IMR-90 (cell line): ENCODE measurements around the gene EGLN3. TPM values are rescaled to one million over a fixed set of nuclear protein-coding genes. Genes with fewer than 3 reads are reported as not detected.

Experiments
- ATAC-seq: fragments of 200-7000 bp; cut with Tn5 transposase; 2 replicates; pipeline ENCODE4 v1.9.1; 2020; ENCODE audit warnings: low read depth, mild to moderate bottlenecking, moderate library complexity
- BruUV-seq: library from RNA; stranded (reverse); fragments of 400-500 nt; replicated peaks from 2 replicates; lab custom pipeline; 2021; lab: Mats Ljungman, UMichigan
- CTCF ChIA-PET: fragments of 300-600 bp; formaldehyde crosslinking; extraction: SDS; loops from one replicate; lab custom pipeline; 2021; ENCODE audit warnings: antibody characterized with exemption; lab: Yijun Ruan, JAX
- POLR2A ChIA-PET: fragments of 300-600 bp; sonication (Branson Sonifier 250); formaldehyde crosslinking; loops from one replicate; lab custom pipeline; 2022; ENCODE audit warnings: antibody characterized with exemption; ENCODE audit not compliant: unreplicated experiment; lab: Charles Lee
- DNase-seq: peaks from one replicate; pipeline ENCODE4 v3.0.0; 2013
- H2AFZ ChIP-seq: replicated peaks from 2 replicates; pipeline ENCODE3; 2013; ENCODE audit warnings: low read length, mild to moderate bottlenecking; ENCODE audit not compliant: poor library complexity
- H2AK5ac ChIP-seq: 2 replicates; pipeline ENCODE4 v1.6.1; 2013; ENCODE audit warnings: low read depth, low read length, inconsistent platforms
- H2AK9ac ChIP-seq: replicated peaks from 2 replicates; pipeline ENCODE3; 2013; ENCODE audit warnings: mild to moderate bottlenecking, low read depth, low read length, moderate library complexity; ENCODE audit not compliant: poor library complexity
- H2BK120ac ChIP-seq: 2 replicates; pipeline ENCODE4 v1.6.1; 2013; ENCODE audit warnings: low read depth, low read length, inconsistent platforms
- H2BK15ac ChIP-seq: 3 replicates; pipeline ENCODE4 v1.6.1; 2013; ENCODE audit warnings: low read depth, low read length, inconsistent platforms
- H2BK20ac ChIP-seq: 2 replicates; pipeline ENCODE4 v1.6.1; 2013; ENCODE audit warnings: low read depth, mild to moderate bottlenecking, inconsistent platforms, low read length, moderate library complexity
- H2BK5ac ChIP-seq: 2 replicates; pipeline ENCODE4 v1.6.1; 2013; ENCODE audit warnings: mild to moderate bottlenecking, low read depth, low read length, inconsistent platforms; ENCODE audit not compliant: poor library complexity, severe bottlenecking
- H3K14ac ChIP-seq: replicated peaks from 2 replicates; pipeline ENCODE4 v1.6.1; 2013; ENCODE audit warnings: low read depth, low read length, inconsistent platforms
- H3K18ac ChIP-seq: 2 replicates; pipeline ENCODE4 v1.6.1; 2013; ENCODE audit warnings: low read depth, low read length, control low read depth
- H3K23ac ChIP-seq: 2 replicates; pipeline ENCODE4 v1.6.1; 2013; ENCODE audit warnings: low read depth, low read length, inconsistent platforms
- H3K27ac ChIP-seq: 2 replicates; pipeline ENCODE4 v1.5.1; 2013; ENCODE audit warnings: mild to moderate bottlenecking, control low read depth, low read length; ENCODE audit not compliant: insufficient read depth
- H3K27me3 ChIP-seq: 2 replicates; pipeline ENCODE4 v1.6.1; 2013; ENCODE audit warnings: low read length; ENCODE audit not compliant: control insufficient read depth, insufficient read depth
- H3K36me3 ChIP-seq: 2 replicates; pipeline ENCODE4 v1.6.1; 2013; ENCODE audit warnings: low read length, mixed read lengths; ENCODE audit not compliant: control insufficient read depth, insufficient read depth
- H3K4ac ChIP-seq: 2 replicates; pipeline ENCODE4 v1.6.1; 2013; ENCODE audit warnings: low read depth, low read length, inconsistent platforms
- H3K4me1 ChIP-seq: 2 replicates; pipeline ENCODE4 v1.6.1; 2013; ENCODE audit warnings: low read length, mixed read lengths; ENCODE audit not compliant: control insufficient read depth, insufficient read depth
- H3K4me2 ChIP-seq: 2 replicates; pipeline ENCODE4 v1.6.1; 2013; ENCODE audit warnings: low read depth, mild to moderate bottlenecking, control low read depth, low read length, moderate library complexity
- H3K4me3 ChIP-seq: 2 replicates; pipeline ENCODE4 v1.5.1; 2013; ENCODE audit warnings: low read depth, mild to moderate bottlenecking, control low read depth, low read length, moderate library complexity; ENCODE audit not compliant: insufficient read depth
- H3K56ac ChIP-seq: 2 replicates; pipeline ENCODE4 v1.6.1; 2013; ENCODE audit warnings: low read length, inconsistent platforms; ENCODE audit not compliant: insufficient read depth; ENCODE audit errors: extremely low read depth
- H3K79me1 ChIP-seq, 2 experiments: 2 replicates each; pipeline ENCODE4 v1.6.1; 2013; ENCODE audit warnings: low read length in 2 of 2, inconsistent platforms in 1 of 2, low read depth in 1 of 2
- H3K9ac ChIP-seq: 2 replicates; pipeline ENCODE4 v1.6.1; 2013; ENCODE audit warnings: low read depth, low read length, control low read depth
- H3K9me1 ChIP-seq: 2 replicates; pipeline ENCODE4 v1.6.1; 2013; ENCODE audit warnings: low read length, inconsistent platforms; ENCODE audit not compliant: insufficient read depth
- H3K9me3 ChIP-seq: 2 replicates; pipeline ENCODE4 v1.6.1; 2013; ENCODE audit warnings: low read length; ENCODE audit not compliant: control insufficient read depth, insufficient read depth
- H4K20me1 ChIP-seq: 2 replicates; pipeline ENCODE4 v1.6.1; 2013; ENCODE audit warnings: low read length, inconsistent platforms; ENCODE audit not compliant: insufficient read depth
- H4K5ac ChIP-seq: 2 replicates; pipeline ENCODE4 v1.6.1; 2013; ENCODE audit warnings: mild to moderate bottlenecking, low read depth, low read length, control low read depth
- H4K8ac ChIP-seq, 2 experiments: 2 replicates each; pipeline ENCODE4 v1.6.1; 2013; ENCODE audit warnings: low read depth in 2 of 2, low read length in 2 of 2, control low read depth in 1 of 2, inconsistent platforms in 1 of 2
- H4K91ac ChIP-seq: 2 replicates; pipeline ENCODE4 v1.6.1; 2013; ENCODE audit warnings: low read depth, low read length, inconsistent platforms; ENCODE audit not compliant: insufficient read depth
- BHLHE40 ChIP-seq: fragments of 150-350 bp; IDR thresholded peaks from 2 replicates; pipeline ENCODE4 v1.6.1; 2016; ENCODE audit warnings: mild to moderate bottlenecking, low read depth, low read length
- CEBPB ChIP-seq: IDR thresholded peaks from 2 replicates; pipeline ENCODE4 v1.6.1; 2012; ENCODE audit warnings: low read depth, low read length, improper control_type of control experiment
- CHD1 ChIP-seq: IDR thresholded peaks from 2 replicates; pipeline ENCODE4 v1.6.1; 2012; ENCODE audit warnings: low read depth, low read length, improper control_type of control experiment
- FOS ChIP-seq: fragments of 150-350 bp; IDR thresholded peaks from 2 replicates; pipeline ENCODE4 v1.6.1; 2016; ENCODE audit warnings: low read depth, low read length
- MAFK ChIP-seq: IDR thresholded peaks from 2 replicates; pipeline ENCODE4 v1.6.1; 2012; ENCODE audit warnings: low read depth, low read length, improper control_type of control experiment
- MAZ ChIP-seq: IDR thresholded peaks from 2 replicates; pipeline ENCODE4 v1.6.1; 2012; ENCODE audit warnings: low read depth, mild to moderate bottlenecking, low read length, improper control_type of control experiment, moderate library complexity, borderline replicate concordance
- MXI1 ChIP-seq: IDR thresholded peaks from 2 replicates; pipeline ENCODE4 v1.6.1; 2012; ENCODE audit warnings: low read depth, mild to moderate bottlenecking, low read length, moderate library complexity, borderline replicate concordance
- NFE2L2 ChIP-seq: fragments of 150-350 bp; IDR thresholded peaks from 2 replicates; pipeline ENCODE4 v1.6.1; 2016; ENCODE audit warnings: low read depth, mild to moderate bottlenecking, low read length
- POLR2A ChIP-seq: IDR thresholded peaks from 2 replicates; pipeline ENCODE4 v1.6.1; 2012; ENCODE audit warnings: mild to moderate bottlenecking, low read depth, low read length
- RAD21 ChIP-seq: IDR thresholded peaks from 2 replicates; pipeline ENCODE4 v1.6.1; 2012; ENCODE audit warnings: low read length, improper control_type of control experiment
- RCOR1 ChIP-seq: IDR thresholded peaks from 2 replicates; pipeline ENCODE4 v1.6.1; 2012; ENCODE audit warnings: mild to moderate bottlenecking, low read length, improper control_type of control experiment; ENCODE audit not compliant: insufficient replicate concordance
- RFX5 ChIP-seq: IDR thresholded peaks from 2 replicates; pipeline ENCODE4 v1.8.0; 2012; ENCODE audit warnings: low read depth, mild to moderate bottlenecking, low read length, moderate library complexity
- SMC3 ChIP-seq: fragments of 150-350 bp; IDR thresholded peaks from 2 replicates; pipeline ENCODE4 v1.6.1; 2016; ENCODE audit warnings: low read depth, mild to moderate bottlenecking, antibody characterized with exemption, low read length, moderate library complexity
- WGBS, 2 experiments: methylation state at CpG; one replicate each; pipeline versions ENCODE4 v1.1.5 to v1.1.7; 2013; ENCODE audit warnings: missing lambda C conversion rate in 2 of 2; ENCODE audit not compliant: insufficient read length in 1 of 2; ENCODE audit errors: extremely low coverage in 2 of 2; 5-methylcytosine and 5-hydroxymethylcytosine counted together
- dilution Hi-C: fragments of 300-500 bp; cut with HindIII; formaldehyde crosslinking; loops from one replicate; pipeline ENCODE4 v1.14.3; 2018; ENCODE audit warnings: low sequenced_read_pairs; ENCODE audit not compliant: unreplicated experiment
- in situ Hi-C: fragments of 300-500 bp; cut with MboI; formaldehyde crosslinking; loops from 3 replicates; pipeline ENCODE4 v1.14.3; 2019; ENCODE audit warnings: low sequenced_read_pairs, inconsistent platforms, mixed read lengths
- intact Hi-C: fragments of 100-400 bp; cut with micrococcal nuclease; formaldehyde crosslinking; loops from 2 replicates; pipeline ENCODE4 v1.10.0; 2022
- polyA plus RNA-seq, 3 experiments: library from polyadenylated mRNA; depleted of rRNA; stranded (reverse); fragments of >200 nt; gene quantifications; 2 replicates each; pipeline ENCODE4 v1.2.3, GENCODE V29; 2012; ENCODE audit warnings: low replicate concordance in 1 of 3
- total RNA-seq: library from RNA; depleted of rRNA; stranded (reverse); fragments of >200 nt; gene quantifications from 2 replicates; pipeline ENCODE4 v1.2.3, GENCODE V29; 2012
- TF ChIP-seq, protein P1 (sequence below): fragments of 150-350 bp; IDR thresholded peaks from 2 replicates; pipeline ENCODE4 v1.6.1; 2017; ENCODE audit warnings: mild to moderate bottlenecking, antibody characterized with exemption, low read length, low read depth
- TF ChIP-seq, protein P2 (sequence below): fragments of 150-350 bp; IDR thresholded peaks from 2 replicates; pipeline ENCODE4 v1.6.1; 2016; ENCODE audit warnings: low read depth, mild to moderate bottlenecking, low read length, moderate library complexity, borderline replicate concordance

Gene EGLN3
- total and polyA plus RNA-seq, 2 of the 4 experiments (the other 2 are of a cell fraction): under 0.01 to 0.03 TPM

GRCh38 chr14:33918256-33918655, 32.6 kb downstream of the EGLN3 start:
- POLR2A ChIA-PET: no interaction called here
- BruUV-seq: no TSS peak

More at GRCh38 chr14:33918256-33918655, 32.6 kb downstream of the EGLN3 start:
- no peak overlapping the region for H3K18ac ChIP-seq
- H3K36me3 ChIP-seq: no peaks in the 10 kb centered on the region
- H3K9me1 ChIP-seq: no peaks in the 10 kb centered on the region
- H2BK15ac ChIP-seq: no peak overlapping the region
- H3K4ac ChIP-seq: no peak overlapping the region
- DNase-seq: no peak
- H4K8ac ChIP-seq: no peak overlapping the region
- 80% methylated on average over 1 of the region's 3 CpGs; no CpG with 5 or more reads in 1 of the 2 experiments for WGBS, 2 experiments
- H3K27ac ChIP-seq: no peak overlapping the region
- H2AFZ ChIP-seq: no peak overlapping the region
- H3K4me1 ChIP-seq: no peaks in the 10 kb centered on the region
- no peak overlapping the region for H2BK20ac ChIP-seq
- intact Hi-C loops (no loop called here), dilution Hi-C loops (no loop called here), in situ Hi-C loops (no loop called here)
- TF ChIP-seq, protein P1, sequence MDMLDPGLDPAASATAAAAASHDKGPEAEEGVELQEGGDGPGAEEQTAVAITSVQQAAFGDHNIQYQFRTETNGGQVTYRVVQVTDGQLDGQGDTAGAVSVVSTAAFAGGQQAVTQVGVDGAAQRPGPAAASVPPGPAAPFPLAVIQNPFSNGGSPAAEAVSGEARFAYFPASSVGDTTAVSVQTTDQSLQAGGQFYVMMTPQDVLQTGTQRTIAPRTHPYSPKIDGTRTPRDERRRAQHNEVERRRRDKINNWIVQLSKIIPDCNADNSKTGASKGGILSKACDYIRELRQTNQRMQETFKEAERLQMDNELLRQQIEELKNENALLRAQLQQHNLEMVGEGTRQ: no peak
- TF ChIP-seq MXI1 (no peak), RAD21 (no peak), BHLHE40 (no peak), RCOR1 (no peak), FOS (no peak), CEBPB (no peak), MAFK (no peak), CHD1 (no peak), POLR2A (no peak), SMC3 (no peak), MAZ (no peak), NFE2L2 (no peak), RFX5 (no peak)
- TF ChIP-seq, protein P2, sequence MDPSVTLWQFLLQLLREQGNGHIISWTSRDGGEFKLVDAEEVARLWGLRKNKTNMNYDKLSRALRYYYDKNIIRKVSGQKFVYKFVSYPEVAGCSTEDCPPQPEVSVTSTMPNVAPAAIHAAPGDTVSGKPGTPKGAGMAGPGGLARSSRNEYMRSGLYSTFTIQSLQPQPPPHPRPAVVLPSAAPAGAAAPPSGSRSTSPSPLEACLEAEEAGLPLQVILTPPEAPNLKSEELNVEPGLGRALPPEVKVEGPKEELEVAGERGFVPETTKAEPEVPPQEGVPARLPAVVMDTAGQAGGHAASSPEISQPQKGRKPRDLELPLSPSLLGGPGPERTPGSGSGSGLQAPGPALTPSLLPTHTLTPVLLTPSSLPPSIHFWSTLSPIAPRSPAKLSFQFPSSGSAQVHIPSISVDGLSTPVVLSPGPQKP: no peak
- no peak overlapping the region for H3K4me2 ChIP-seq
- CTCF ChIA-PET: no interaction called here
- H3K56ac ChIP-seq: no peak overlapping the region
- H4K20me1 ChIP-seq: no peaks in the 10 kb centered on the region
- no peak for ATAC-seq
- no peaks in the 10 kb centered on the region for H3K9me3 ChIP-seq
- H3K79me1 ChIP-seq: no peaks in the 10 kb centered on the region
- no peaks in the 10 kb centered on the region for H3K27me3 ChIP-seq
- H4K5ac ChIP-seq: no peak overlapping the region
- no peak overlapping the region for H2AK9ac ChIP-seq
- no peak overlapping the region for H3K4me3 ChIP-seq
- no peak overlapping the region for H3K9ac ChIP-seq
- H3K23ac ChIP-seq: no peak overlapping the region
- H2BK5ac ChIP-seq: no peak overlapping the region
- H3K14ac ChIP-seq: no peak overlapping the region
- H2BK120ac ChIP-seq: no peak overlapping the region
- H2AK5ac ChIP-seq: no peak overlapping the region
- no peak overlapping the region for H4K91ac ChIP-seq
